IPS DF 4.7 (cell line): ENCODE results near the gene FBXW8.

Source experiments
- DNase-seq: peaks from one replicate; pipeline ENCODE4 v3.0.0-alpha.2; 2013; ENCODE audit warnings: low spot score; ENCODE audit errors: extremely low read depth

FBXW8 gene

DNA sequence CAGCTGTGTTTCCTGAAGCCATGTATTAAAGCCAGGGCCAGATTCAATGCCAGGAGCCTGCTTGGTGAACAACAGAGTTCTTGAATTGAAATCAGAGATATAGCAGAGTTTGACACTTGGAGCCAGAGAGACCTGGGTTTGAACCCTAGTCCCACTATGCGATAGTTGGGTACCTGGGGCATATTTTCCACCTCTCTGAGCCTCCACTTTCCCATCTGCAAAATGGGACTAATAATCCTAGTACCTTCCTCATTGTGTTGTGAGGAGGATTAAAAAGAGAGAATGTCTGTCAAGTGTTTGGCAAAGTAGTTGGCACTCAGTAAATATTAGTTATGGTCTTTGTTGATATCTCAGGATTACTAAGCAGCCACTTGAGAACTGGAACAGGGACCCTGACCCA, 23.5 kb upstream of the FBXW8 start:
- DNase-seq, result no peak

- DNase-seq, result no peak
Measured at GRCh38 chr12:116887897-116888296, 22.9 kb upstream of the FBXW8 start.

DNA sequence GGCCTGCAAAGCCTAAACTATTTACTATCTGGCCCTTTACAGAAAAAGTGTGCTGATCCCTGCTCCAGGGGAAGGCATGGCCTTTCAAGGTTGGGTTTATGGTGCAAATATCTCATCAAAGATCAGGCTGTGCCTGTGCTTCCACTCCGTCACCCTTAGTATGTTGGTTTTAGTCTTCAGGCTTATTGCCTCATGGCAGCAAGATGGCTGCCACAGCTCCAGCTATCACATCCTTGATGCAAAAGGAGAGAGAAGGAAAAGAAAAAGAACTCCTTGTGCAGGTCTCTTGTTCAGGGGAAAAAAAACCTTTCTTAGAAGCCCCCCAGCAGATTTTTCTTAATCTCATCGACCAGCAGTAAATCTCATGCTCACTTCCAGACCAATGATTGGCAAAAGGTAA, 20.4 kb upstream of the FBXW8 start:
- no peak for DNase-seq

DNA sequence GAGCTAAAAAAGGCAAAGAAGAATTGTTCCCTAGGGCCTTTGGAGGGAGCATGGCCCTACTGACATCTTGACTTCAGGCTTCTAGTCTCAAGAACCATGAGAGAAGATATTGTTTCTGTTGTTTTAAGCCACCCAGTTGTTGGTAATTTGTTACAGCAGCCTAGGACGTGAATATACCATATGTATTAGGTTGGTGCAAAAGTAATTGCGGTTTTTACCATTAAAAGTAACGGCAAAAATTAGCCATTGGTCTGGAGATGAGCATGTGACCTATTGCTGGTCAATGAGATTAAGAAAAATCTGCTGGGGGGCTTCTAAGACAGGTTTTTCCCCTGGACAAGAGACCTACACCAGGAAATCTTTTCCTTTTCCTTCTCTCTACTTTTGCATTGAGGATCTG, 19.7 kb upstream of the FBXW8 start:
- DNase-seq, result no peak

DNA sequence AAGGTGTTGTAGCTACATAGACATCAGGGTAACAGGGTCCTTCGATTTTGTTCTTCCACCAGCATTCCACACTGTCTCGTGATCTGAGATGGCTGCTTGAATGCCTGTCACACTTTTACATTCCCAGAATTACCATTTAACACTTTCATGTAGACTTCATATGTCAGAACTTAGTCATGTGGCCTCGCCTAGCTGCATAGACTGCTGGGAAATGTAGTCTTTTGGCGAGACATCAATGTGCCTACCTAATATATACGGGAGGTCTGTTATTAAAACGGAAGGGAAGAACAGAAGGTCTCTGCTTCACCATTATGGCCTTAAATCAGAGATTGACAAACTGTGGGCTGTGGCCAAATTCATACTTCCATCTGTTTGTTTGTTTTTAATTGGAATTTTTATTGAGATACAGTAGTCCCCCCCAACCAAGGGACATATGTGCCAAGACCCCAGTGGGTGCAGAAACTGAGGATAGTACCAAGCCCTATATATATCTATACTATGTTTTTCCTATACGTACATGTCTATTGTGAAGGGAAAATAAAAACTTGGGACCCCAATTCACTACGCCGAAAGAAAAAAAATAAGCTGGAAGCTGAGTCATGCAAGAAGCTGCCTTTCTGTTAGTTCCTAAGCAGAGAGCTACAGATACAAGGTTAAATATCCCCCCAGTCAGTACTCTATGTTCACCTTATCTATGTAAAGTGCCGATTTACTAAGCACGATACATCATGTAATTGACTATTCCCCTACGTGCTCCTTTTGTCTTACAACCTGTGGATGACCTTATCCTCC, 18.2 kb upstream of the FBXW8 start:
- no peak for DNase-seq

DNA sequence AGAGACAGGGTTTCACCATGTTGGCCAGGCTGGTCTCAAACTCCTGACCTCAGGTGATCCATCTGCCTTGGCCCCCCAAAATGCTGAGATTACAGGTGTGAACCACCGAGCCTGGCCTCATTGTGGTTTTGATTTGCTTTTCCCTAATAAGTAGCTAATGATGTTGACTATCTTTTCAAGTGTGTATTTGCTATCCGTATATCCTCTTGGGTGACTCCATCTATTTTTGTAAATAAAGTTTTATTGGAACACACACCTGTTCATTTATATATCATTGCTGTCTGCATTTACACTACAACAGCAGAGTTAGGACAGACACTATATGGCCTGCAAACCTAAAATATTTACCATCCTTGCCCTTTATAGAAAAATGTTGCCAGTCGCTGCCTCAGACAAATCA, 15.8 kb upstream of the FBXW8 start:
- DNase-seq, result no peak

GRCh38 chr12:116896411-116896924, 14.3 kb upstream of the FBXW8 start:
- DNase-seq, result no peak

DNA sequence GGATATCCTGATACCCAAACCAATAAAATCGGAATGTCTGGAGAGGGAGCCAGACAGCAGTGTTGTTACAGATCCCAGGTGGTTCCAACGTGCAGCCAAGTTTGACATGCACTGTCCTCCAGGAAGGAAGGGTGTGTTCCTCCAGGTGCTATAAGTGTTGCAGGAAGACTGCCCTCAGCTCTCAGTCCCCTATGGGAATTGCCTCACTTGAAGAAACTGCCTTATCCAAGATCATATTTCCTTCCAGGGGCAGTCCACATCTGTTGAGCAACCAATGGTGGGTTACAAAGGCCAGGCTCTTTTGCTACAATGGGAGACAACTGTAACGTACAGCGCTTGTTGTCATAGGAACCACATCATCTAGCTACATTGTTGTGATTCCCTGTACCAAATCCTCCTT, 13.3 kb upstream of the FBXW8 start:
- DNase-seq, result no peak

- DNase-seq, result no peak
Measured at GRCh38 chr12:116898669-116899068, 12.1 kb upstream of the FBXW8 start.

DNA sequence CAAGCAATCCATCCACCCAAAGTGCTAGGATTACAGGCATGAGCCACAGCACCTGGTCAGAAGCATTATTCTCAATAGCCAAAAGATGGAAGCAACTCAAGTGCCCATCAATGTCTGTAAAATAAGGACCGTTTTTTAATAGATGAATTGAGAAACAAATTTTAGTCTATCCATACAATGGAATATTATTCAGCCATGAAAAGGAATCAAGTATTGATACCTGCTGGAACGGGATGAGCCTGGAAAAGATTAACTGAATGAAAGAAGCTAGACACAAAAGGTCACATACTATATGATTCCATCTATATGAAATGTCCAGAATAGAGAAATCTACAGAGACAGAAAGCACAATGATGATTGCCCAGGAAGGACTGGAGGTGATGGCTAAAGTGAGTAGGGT, 9.1 kb upstream of the FBXW8 start:
- no peak for DNase-seq

GRCh38 chr12:116903818-116904217, 6.9 kb upstream of the FBXW8 start:
- no peak for DNase-seq

DNA sequence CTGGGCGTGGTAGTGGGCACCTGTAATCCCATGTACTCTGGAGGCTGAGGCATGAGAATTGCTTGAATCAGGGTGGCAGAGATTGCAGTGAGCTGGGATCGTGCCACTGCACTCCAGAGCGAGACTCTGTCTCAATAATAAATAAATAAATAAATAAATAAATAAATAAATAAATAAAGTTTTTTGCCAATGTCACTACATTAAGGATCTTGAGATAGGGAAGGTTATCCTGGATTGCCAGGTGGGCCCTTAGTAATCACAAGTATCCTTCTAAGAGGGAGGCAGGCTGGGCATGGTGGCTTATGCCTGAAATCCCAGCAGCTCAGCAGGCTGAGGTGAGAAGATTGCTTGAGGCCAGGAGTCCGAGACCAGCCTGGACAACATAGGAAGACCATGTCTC, 4.5 kb upstream of the FBXW8 start:
- no peak for DNase-seq

- no peak for DNase-seq
Measured at GRCh38 chr12:116910280-116910644, 488 bp upstream of the FBXW8 start.

DNA sequence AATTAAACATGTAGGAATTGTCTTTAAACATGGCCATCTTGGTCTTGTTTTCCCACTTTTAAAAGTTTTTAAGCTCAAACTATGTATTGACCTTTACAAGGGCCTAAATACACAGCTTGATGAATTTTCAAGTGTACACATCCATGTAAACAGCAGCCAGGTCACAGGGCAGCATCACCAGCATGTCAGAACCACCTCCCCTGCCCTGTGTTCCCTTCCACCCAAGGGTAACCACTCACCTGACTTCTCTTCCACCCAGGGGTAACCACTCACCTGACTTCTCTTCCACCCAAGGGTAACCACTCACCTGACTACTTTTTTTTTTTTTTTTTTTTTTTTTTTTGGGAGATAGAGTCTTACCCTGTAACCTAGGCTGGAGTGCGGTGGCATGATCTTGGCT, 4.6 kb downstream of the FBXW8 start:
- DNase-seq, result no peak

DNA sequence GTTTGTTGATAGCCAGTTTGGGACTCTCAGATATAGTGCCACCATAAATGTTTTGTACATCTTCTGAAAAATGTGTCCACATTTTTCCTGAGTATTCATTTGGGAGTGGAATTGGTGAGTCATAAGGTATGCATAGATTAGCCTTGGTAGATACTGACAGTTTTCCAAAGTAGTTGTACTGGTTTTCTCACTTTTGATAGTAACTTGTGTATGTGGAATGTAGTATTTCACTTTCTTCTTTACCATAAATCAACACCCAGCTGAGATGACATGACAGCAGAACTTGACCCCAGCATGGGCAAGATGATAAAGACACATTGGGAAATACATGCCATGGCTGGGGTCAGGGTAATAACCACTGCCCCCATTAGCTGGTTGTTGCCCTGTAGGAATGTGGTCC, 5.4 kb downstream of the FBXW8 start:
- no peak for DNase-seq

GRCh38 chr12:116916714-116917114, 6.0 kb downstream of the FBXW8 start:
- no peak for DNase-seq

- DNase-seq, result no peak
Measured at GRCh38 chr12:116918464-116918863, 7.7 kb downstream of the FBXW8 start.

DNA sequence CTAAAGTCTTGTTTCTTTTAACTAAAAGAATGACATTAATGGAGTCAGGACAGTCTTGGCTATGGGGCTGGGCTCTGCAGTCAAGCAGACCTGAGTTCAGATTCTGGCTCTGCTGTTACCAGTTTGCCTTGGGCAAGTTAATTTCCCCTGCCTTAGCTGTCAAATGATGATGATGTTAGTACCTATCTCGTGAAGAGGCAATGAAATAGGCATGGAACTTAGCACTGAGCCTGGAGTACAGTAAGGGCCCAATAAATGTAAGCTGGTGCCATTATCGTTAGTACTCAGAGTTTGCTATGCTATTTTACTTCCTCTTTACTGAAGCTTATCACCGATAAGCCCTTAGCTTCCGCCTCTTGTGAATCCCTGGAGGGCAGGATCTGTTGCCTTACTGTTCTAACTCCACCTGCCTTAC, 8.5 kb downstream of the FBXW8 start:
- DNase-seq, result no peak

DNA sequence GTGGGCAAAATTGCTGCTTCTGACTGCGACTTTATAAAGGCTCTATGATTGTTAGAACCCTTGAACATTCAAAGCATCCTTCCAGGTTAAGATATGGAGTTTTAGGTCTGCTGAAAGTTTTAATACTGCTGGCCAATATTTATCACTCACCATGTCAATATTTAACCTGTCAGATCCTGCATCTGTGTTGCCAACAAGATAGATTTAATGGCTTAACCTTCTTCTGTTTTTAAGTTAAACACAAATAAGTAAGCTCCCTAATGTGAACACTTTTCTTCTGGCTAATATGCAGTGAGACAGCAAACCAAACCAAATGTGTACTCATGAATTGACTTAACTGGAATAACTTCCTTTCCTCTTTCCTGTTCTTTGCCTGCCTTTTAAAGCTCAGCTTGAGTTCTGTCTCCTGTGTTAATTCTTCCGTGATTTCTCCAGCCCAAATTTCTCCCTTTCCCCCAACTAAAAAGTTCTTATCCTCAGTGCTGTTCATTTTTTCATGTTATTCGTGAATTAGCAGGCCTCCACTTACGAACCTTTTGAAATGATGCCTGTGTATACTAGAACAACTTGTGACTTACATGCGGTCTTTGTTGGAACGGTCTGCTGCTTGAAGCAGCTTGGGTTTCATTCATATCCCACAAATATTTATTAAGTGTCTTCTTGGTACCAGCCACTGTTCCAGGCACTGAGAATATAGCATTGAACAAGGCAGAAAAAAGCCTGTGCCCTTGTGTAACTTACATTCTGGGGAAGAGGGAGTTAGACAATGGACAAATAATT, 9.1 kb downstream of the FBXW8 start:
- DNase-seq, result no peak

DNA sequence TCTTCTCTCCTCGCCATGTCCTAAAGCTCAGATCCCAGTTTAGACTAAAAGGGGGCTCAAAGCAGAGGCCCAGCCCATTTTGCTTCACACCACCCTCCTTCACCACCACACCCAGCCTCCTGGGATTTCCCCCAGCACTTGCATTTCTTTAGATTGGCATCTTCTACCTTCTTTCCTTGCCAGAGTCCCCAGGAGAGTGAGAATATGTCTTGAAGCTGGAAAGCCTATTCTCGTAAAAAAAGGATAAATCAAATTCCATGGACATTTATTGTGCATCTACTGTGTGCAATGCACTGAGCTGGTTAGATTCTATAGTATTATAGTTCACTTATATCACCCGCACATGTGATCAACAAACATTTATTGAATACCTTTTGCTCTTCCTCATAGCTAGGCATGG, 10.2 kb downstream of the FBXW8 start:
- DNase-seq, result no peak

- no peak for DNase-seq
Measured at GRCh38 chr12:116922194-116922897, 11.6 kb downstream of the FBXW8 start.
